Psoas muscle (tissue), 8 donors: ENCODE measurements around the gene TMEM190. TPM values are rescaled to one million over a fixed set of nuclear protein-coding genes. Genes with fewer than 3 reads are reported as not detected.
"Not testable (repeated sequence)": the region's sequence is repeated elsewhere in the genome, so short reads cannot be mapped to it uniquely, and the experiment has no call there.

ENCODE experiments used
- ATAC-seq, 4 donors: fragments of 200-7000 bp; cut with Tn5 transposase; one replicate each; pipeline ENCODE4 v1.9.1; 2020; ENCODE audit warnings: moderate library complexity in 3 of 4, mild to moderate bottlenecking in 2 of 4
- DNase-seq, 2 donors: peaks; one replicate each; pipeline ENCODE4 v3.0.0-alpha.2; 2020
- H3K27ac ChIP-seq: fragments of 200-600 bp; one replicate; pipeline ENCODE4 v1.8.0; 2022
- H3K27me3 ChIP-seq, 3 donors: fragments of 200-600 bp in 1 of 3; one replicate each; pipeline versions ENCODE4 v1.6.1 to v1.8.0; 2013 to 2022; ENCODE audit warnings: low read length in 2 of 3, mild to moderate bottlenecking in 2 of 3, moderate library complexity in 1 of 3; ENCODE audit not compliant: insufficient read depth in 3 of 3
- H3K36me3 ChIP-seq, 2 donors: fragments of 200-600 bp in 1 of 2; one replicate each; pipeline versions ENCODE4 v1.6.1 to v1.8.0; 2013 to 2022; ENCODE audit warnings: low read depth in 1 of 2, mild to moderate bottlenecking in 1 of 2, moderate library complexity in 1 of 2; ENCODE audit not compliant: insufficient read depth in 1 of 2
- H3K4me1 ChIP-seq: fragments of 200-600 bp; one replicate; pipeline ENCODE4 v1.8.0; 2022
- H3K4me3 ChIP-seq: fragments of 200-600 bp; one replicate; pipeline ENCODE4 v1.8.0; 2022; ENCODE audit warnings: mild to moderate bottlenecking
- H3K9me3 ChIP-seq: fragments of 200-600 bp; one replicate; pipeline ENCODE4 v1.8.0; 2022
- WGBS, 3 donors: extraction: QIAGEN DNeasy Blood & Tissue Kit; methylation state at CpG; one replicate each; pipeline versions ENCODE4 v1.1.6 to v1.1.7; 2013; 5-methylcytosine and 5-hydroxymethylcytosine counted together
- intact Hi-C, 2 donors: fragments of 100-400 bp; cut with DNase I; formaldehyde crosslinking; loops; one replicate each; pipeline versions ENCODE4 v1.11.0 to v1.14.2; 2022
- polyA plus RNA-seq, 3 donors: library from polyadenylated mRNA; stranded (reverse); fragments of 200-250 nt; gene quantifications; one replicate each; pipeline ENCODE4 v1.2.3, GENCODE V29; 2013
- total RNA-seq, 4 donors: library from RNA; stranded (reverse); fragmentation: NEBNext Ultra II Directional in 2 of 4; extraction: Animal tissue kit (Norgen Biotek cat#: 25700) in 2 of 4; gene quantifications; one replicate each; pipeline versions ENCODE4 v1.2.1 to v1.2.4, GENCODE V29; 2021 to 2023
- TF ChIP-seq, protein P1 (sequence below): fragments of 200-600 bp; IDR thresholded peaks from one replicate; pipeline ENCODE4 v1.8.0; 2022; ENCODE audit warnings: antibody characterized with exemption
- donor health status: healthy with polysubstance abuse.
- donor health status: DM: no; HTN: no; CAD: no; lungs with moderate emphysema.
- donor health status: Bipolar disorder and iron deficiency.
- donor health status: healthy.
- donor health status: DM: yes; HTN: yes; CAD: no.
- donor health status: DM: no; HTN: no; CAD: no.
- donor health status: DM: no; HTN: no; CAD: no.
- donor health status: DM: yes; HTN: yes; CAD: no.

TMEM190 gene
- total and polyA plus RNA-seq, 7 donors: not detected

DNA sequence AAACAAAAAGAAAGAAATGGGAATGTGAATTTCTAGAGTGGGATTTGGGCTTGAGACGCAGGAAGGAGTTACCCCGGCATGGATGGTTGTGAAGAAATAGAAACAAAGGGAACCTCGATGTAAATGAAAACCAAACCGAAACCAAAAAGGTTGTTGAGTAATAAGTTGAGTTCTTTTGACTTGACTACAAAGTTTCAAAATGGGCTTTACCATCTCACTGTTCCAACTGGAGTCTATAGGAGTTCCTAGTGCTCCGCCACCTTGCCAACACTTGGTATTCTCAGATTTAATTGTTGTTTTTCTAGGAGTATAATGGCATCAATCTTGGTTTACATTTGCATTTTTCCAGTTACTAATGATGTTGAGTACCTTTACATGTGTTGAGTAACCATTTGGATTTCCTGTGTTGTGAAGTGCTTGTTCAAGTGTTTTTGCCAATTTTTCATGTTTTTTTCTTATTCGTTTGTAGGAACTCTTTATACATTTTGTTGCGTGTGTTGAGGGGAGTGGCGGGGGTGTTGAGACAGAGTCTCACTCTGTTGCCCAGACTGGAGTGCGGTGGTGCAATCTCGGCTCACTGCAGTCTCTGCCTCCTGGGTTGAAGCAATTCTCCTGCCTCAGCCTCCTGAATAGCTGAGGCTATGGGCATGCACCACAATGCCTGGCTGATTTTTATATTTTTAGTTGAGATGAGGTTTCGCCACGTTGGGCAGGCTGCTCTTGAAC is 21.7 kb downstream of the TMEM190 start:
- Histone ChIP-seq H3K36me3 (peaks cover 0 to 24% of the 10 kb centered on the region in 2 donors), H3K4me3 (no peak overlapping the region), H3K27ac (no peak overlapping the region), H3K27me3 (no peaks in the 10 kb centered on the region), H3K9me3 (no peaks in the 10 kb centered on the region), H3K4me1 (no peaks in the 10 kb centered on the region)
- TF ChIP-seq, protein P1, sequence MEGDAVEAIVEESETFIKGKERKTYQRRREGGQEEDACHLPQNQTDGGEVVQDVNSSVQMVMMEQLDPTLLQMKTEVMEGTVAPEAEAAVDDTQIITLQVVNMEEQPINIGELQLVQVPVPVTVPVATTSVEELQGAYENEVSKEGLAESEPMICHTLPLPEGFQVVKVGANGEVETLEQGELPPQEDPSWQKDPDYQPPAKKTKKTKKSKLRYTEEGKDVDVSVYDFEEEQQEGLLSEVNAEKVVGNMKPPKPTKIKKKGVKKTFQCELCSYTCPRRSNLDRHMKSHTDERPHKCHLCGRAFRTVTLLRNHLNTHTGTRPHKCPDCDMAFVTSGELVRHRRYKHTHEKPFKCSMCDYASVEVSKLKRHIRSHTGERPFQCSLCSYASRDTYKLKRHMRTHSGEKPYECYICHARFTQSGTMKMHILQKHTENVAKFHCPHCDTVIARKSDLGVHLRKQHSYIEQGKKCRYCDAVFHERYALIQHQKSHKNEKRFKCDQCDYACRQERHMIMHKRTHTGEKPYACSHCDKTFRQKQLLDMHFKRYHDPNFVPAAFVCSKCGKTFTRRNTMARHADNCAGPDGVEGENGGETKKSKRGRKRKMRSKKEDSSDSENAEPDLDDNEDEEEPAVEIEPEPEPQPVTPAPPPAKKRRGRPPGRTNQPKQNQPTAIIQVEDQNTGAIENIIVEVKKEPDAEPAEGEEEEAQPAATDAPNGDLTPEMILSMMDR: no peak
- no peak for ATAC-seq
- 82 to 91% (median 88%) methylated on average over 12 of the region's 12 CpGs for WGBS, 3 donors
- intact Hi-C loops: no loop called here
- no peak for DNase-seq

DNA sequence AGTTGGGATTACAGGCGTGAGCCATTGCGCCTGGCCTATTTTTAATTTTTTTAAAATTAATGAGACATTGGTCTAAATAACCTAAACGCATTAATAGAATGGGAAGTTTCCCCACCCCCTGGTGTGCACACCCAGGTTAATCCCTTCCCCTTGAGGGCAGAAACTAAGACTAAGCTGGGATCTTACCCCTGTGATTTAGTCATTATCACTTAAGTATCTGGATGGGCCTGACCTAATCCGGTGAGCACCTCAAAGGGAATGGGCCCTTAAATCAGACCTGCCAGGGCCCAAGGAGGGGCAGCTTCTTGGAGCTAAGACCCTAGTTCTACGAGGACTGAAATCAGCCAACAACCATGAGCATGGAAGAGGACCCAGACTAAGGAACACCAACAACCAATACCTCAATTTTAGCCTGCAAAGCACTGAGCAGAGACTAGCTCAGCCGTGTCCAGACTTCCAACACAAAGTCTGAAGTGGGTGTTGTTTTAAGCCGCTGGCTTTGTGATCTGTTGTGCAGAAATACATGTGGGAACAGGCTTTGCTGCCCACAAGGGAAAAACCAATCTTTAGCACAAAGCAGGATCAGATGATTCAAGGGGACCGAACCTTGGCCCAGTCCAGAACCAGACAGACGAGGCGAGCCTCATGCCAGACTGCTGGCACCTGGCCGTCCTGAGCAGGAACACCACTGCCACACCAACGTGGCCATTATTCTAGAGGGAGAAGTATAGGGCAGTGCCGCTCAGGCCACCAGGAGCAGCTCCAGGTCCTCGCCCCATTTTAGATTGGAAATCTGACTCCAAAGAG is 23.9 kb downstream of the TMEM190 start:
- DNase-seq: no peak
- Histone ChIP-seq H3K36me3 (peaks cover 0 to 36% of the 10 kb centered on the region in 2 donors), H3K27ac (no peak overlapping the region), H3K4me1 (no peaks in the 10 kb centered on the region), H3K9me3 (no peaks in the 10 kb centered on the region), H3K27me3 (no peaks in the 10 kb centered on the region), H3K4me3 (no peak overlapping the region)
- TF ChIP-seq, protein P1: no peak
- no peak for ATAC-seq
- 83 to 87% (median 86%) methylated on average over 14 of the region's 14 CpGs for WGBS, 3 donors
- intact Hi-C loops: no loop called here

DNA sequence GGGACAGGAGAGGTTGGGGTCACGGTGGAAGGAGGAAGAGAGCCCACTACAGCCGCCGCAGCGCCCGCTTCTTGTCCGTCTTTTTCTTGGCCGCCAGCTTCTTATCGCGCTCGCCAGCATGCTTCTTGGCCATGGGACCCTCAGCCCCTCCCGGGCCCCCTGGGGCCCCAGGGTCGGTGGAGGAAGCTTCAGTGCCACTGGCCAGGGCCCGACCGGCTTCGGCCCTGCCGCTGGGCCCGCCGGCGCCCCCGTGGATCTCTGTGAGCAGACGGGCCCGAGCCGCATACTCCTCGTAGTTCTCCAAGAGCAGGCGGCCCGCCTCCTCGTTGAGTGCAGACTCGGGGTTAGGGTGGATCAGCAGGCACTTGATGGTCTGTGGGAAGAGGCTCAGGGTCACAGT is 24.8 kb downstream of the TMEM190 start:
- H3K9me3 ChIP-seq, H3K27me3 ChIP-seq, H3K4me3 ChIP-seq, H3K27ac ChIP-seq, H3K4me1 ChIP-seq, ATAC-seq, DNase-seq, intact Hi-C loops: not testable (repeated sequence)
- 88 to 91% (median 90%) methylated on average over 13 to 22 of the region's 28 CpGs for WGBS, 3 donors
- H3K36me3 ChIP-seq: peaks cover 0 to 36% of the 10 kb centered on the region in 2 donors

DNA sequence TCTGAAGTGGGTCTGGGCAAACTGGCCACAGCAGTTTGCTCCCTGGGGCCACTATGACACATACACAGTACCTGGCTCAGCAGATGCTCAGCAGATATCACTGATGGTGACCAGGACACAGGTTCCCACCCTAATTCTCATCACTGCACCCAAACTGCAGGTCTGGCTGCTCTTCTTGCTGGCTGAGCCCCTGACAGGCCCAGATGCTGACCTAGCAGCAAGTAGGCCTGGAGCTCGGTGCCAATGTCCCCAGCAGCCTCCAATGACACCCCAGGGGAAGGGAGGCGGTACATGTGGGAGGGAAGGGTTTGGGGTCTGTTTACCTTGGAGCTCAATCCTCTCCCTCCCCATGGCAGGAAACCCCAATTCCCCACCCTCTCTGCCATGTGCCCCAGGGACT is 25.9 kb downstream of the TMEM190 start:
- no peaks in the 10 kb centered on the region for H3K27me3 ChIP-seq
- no peak for DNase-seq
- whole genome bisulfite sequencing, 3 donors: 84 to 88% (median 87%) methylated on average over 2 of the region's 2 CpGs
- H3K9me3 ChIP-seq: no peaks in the 10 kb centered on the region
- H3K4me3 ChIP-seq: no peak overlapping the region
- intact Hi-C loops: no loop called here
- no peak for ATAC-seq
- TF ChIP-seq, protein P1: no peak
- H3K4me1 ChIP-seq: no peaks in the 10 kb centered on the region
- peaks cover 0 to 36% of the 10 kb centered on the region in 2 donors for H3K36me3 ChIP-seq
- no peak overlapping the region for H3K27ac ChIP-seq

DNA sequence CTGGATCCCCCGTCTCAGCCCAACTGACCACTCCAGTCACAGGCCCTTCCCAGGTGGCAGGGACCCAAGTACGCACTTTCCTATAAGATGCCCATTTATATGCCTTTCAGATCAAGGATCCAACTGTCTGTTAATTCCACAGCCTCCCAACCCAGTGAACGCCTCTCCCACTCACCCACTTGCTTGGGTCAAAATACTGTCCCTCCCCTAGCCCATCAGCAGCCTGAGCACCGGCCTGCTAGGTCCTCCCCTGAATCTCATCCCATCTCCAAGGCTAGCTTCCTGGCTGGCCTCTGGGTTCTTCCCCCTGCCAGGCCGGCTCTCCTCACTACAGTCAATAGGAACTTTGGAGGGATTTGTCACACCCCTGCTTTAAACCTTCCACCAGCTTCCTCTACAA is 29.0 kb downstream of the TMEM190 start:
- intact Hi-C loops: no loop called here
- no peaks in the 10 kb centered on the region for H3K4me1 ChIP-seq
- H3K27me3 ChIP-seq: no peaks in the 10 kb centered on the region
- TF ChIP-seq, protein P1: no peak
- no peaks in the 10 kb centered on the region for H3K9me3 ChIP-seq
- WGBS, 3 donors: 83 to 89% (median 87%) methylated on average over 5 of the region's 5 CpGs
- ATAC-seq (no peak), DNase-seq (no peak)
- peaks cover 0 to 34% of the 10 kb centered on the region in 2 donors for H3K36me3 ChIP-seq
- no peak overlapping the region for H3K27ac ChIP-seq
- no peak overlapping the region for H3K4me3 ChIP-seq
